NCI-H446 (cell line): ENCODE measurements around the gene FRRS1.
A peak's percentile ranks its signal among the peaks of the same experiment; 100 is the strongest.

Source experiments
- DNase-seq, 2 experiments: peaks; one replicate each; lab custom pipeline; 2025; lab: John Stamatoyannopoulos, UW

The FRRS1 gene

GRCh38 chr1:99728494-99729235 lies 37.8 kb downstream of the FRRS1 start:
- peak in 1 of 2 experiments; percentile 8 for DNase-seq

GRCh38 chr1:99727575-99728185 lies 38.8 kb downstream of the FRRS1 start:
- no peak for DNase-seq

- DNase-seq, result no peak
Observed at GRCh38 chr1:99726818-99727217, 39.6 kb downstream of the FRRS1 start.

- DNase-seq, result no peak
Observed at GRCh38 chr1:99726407-99726806, 40.0 kb downstream of the FRRS1 start.

- no peak for DNase-seq
Observed at GRCh38 chr1:99725996-99726395, 40.4 kb downstream of the FRRS1 start.

GRCh38 chr1:99723251-99723650 lies 43.2 kb downstream of the FRRS1 start:
- DNase-seq, result no peak

GRCh38 chr1:99717005-99717404 lies 49.4 kb downstream of the FRRS1 start:
- no peak for DNase-seq

GRCh38 chr1:99713006-99713405 lies 53.4 kb downstream of the FRRS1 start:
- DNase-seq, result no peak

- no peak for DNase-seq
Observed at GRCh38 chr1:99710994-99711393, 55.4 kb downstream of the FRRS1 start.

- peak; percentile 59 to 83 for DNase-seq
Observed at GRCh38 chr1:99707535-99708142, 58.8 kb downstream of the FRRS1 start.

- peak; percentile 56 for DNase-seq
Observed at GRCh38 chr1:99705385-99705784, 61.0 kb downstream of the FRRS1 start.

GRCh38 chr1:99704356-99704816 lies 62.0 kb downstream of the FRRS1 start:
- peak; percentile 70 to 86 for DNase-seq

- DNase-seq, result no peak
Observed at GRCh38 chr1:99702221-99702620, 64.2 kb downstream of the FRRS1 start.

GRCh38 chr1:99700020-99700419 lies 66.4 kb downstream of the FRRS1 start:
- DNase-seq, result no peak

GRCh38 chr1:99697580-99697979 lies 68.9 kb downstream of the FRRS1 start:
- no peak for DNase-seq

GRCh38 chr1:99696616-99697015 lies 69.8 kb downstream of the FRRS1 start:
- no peak for DNase-seq

GRCh38 chr1:99691175-99691574 lies 75.3 kb downstream of the FRRS1 start:
- no peak for DNase-seq

- DNase-seq, result peak; percentile 89 to 97
Observed at GRCh38 chr1:99685516-99686180, 80.8 kb downstream of the FRRS1 start.

- no peak for DNase-seq
Observed at GRCh38 chr1:99682291-99682751, 84.1 kb downstream of the FRRS1 start.

- peak in 1 of 2 experiments; percentile 65 for DNase-seq
Observed at GRCh38 chr1:99681583-99681982, 84.9 kb downstream of the FRRS1 start.

- no peak for DNase-seq
Observed at GRCh38 chr1:99680270-99680669, 86.2 kb downstream of the FRRS1 start.

- peak in 1 of 2 experiments; percentile 24 for DNase-seq
Observed at GRCh38 chr1:99677416-99677815, 89.0 kb downstream of the FRRS1 start.
